ENCODE measurements around the gene GRID1. TPM values are rescaled to one million over a fixed set of nuclear protein-coding genes. Genes with fewer than 3 reads are reported as not detected.

GRID1 gene
- total RNA-seq, 1 experiment from 2014 or later, result 0.37 TPM

DNA sequence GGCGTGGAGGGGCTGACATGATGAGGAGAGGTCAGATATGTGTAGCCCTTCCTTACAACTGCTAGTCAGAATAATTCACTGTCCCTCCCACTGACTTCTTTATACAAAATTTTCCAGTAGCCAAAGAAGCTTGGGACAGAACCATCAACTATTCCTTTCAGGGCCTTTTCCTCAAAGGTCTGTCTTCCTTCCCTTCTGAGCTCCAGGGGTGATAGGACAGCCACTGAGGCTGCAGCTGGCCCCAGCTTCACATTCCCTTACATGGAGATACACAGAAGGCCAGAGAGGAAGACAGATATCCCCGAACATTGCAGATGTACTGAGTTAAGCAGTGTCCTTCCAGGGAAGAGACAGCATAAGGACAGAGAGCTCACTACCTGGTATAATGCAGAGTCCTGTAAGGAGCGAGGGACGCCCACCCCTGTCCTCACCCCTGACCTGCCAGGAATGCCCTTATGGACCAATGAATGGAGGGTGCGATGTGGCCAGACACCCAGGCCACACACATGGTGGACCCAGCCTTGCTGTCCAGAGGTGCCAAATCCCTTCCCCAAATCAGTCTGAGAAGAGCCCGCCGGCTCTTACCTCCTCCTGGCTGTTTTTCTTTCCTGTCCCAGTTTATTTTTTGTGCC, 754.7 kb downstream of the GRID1 start:
- ChIA-PET CTCF (no interaction called here), POLR2A (interaction anchor here (1.4 kb wide), 1 partner anchor 43 kb away, joined by 3 read pairs; no protein-coding TSS in a partner anchor)
- Mint-ChIP-seq H3K4me1 (no peaks in the 10 kb centered on the region), H3K27me3 (ENCODE audit: low read depth) (no peaks in the 10 kb centered on the region), H3K36me3 (no peaks in the 10 kb centered on the region), H3K27ac (no peak overlapping the region), H3K4me3 (no peak overlapping the region), H3K9me3 (no peaks in the 10 kb centered on the region; the same call in 1 of the 2 replicates)
- no peak for DNase-seq (ENCODE audit: low spot score)
- no peak for ATAC-seq
- no peak for TF ChIP-seq JUN (CRISPR knock-in tag; IDR thresholded peaks at IDR 0.05)
- TF ChIP-seq, protein P1, sequence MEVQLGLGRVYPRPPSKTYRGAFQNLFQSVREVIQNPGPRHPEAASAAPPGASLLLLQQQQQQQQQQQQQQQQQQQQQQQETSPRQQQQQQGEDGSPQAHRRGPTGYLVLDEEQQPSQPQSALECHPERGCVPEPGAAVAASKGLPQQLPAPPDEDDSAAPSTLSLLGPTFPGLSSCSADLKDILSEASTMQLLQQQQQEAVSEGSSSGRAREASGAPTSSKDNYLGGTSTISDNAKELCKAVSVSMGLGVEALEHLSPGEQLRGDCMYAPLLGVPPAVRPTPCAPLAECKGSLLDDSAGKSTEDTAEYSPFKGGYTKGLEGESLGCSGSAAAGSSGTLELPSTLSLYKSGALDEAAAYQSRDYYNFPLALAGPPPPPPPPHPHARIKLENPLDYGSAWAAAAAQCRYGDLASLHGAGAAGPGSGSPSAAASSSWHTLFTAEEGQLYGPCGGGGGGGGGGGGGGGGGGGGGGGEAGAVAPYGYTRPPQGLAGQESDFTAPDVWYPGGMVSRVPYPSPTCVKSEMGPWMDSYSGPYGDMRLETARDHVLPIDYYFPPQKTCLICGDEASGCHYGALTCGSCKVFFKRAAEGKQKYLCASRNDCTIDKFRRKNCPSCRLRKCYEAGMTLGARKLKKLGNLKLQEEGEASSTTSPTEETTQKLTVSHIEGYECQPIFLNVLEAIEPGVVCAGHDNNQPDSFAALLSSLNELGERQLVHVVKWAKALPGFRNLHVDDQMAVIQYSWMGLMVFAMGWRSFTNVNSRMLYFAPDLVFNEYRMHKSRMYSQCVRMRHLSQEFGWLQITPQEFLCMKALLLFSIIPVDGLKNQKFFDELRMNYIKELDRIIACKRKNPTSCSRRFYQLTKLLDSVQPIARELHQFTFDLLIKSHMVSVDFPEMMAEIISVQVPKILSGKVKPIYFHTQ (CRISPR knock-in tag; IDR thresholded peaks at IDR 0.05), result no peak
- TF ChIP-seq SP1 (CRISPR knock-in tag; conservative IDR thresholded peaks at IDR 0.05), result no peak
- no peak for TF ChIP-seq ZNF423 (CRISPR knock-in tag; IDR thresholded peaks at IDR 0.05)
- TF ChIP-seq, protein P2, sequence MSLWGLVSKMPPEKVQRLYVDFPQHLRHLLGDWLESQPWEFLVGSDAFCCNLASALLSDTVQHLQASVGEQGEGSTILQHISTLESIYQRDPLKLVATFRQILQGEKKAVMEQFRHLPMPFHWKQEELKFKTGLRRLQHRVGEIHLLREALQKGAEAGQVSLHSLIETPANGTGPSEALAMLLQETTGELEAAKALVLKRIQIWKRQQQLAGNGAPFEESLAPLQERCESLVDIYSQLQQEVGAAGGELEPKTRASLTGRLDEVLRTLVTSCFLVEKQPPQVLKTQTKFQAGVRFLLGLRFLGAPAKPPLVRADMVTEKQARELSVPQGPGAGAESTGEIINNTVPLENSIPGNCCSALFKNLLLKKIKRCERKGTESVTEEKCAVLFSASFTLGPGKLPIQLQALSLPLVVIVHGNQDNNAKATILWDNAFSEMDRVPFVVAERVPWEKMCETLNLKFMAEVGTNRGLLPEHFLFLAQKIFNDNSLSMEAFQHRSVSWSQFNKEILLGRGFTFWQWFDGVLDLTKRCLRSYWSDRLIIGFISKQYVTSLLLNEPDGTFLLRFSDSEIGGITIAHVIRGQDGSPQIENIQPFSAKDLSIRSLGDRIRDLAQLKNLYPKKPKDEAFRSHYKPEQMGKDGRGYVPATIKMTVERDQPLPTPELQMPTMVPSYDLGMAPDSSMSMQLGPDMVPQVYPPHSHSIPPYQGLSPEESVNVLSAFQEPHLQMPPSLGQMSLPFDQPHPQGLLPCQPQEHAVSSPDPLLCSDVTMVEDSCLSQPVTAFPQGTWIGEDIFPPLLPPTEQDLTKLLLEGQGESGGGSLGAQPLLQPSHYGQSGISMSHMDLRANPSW (CRISPR knock-in tag; conservative IDR thresholded peaks at IDR 0.05; ENCODE audit: low read depth), result no peak
- TF ChIP-seq, protein P3, sequence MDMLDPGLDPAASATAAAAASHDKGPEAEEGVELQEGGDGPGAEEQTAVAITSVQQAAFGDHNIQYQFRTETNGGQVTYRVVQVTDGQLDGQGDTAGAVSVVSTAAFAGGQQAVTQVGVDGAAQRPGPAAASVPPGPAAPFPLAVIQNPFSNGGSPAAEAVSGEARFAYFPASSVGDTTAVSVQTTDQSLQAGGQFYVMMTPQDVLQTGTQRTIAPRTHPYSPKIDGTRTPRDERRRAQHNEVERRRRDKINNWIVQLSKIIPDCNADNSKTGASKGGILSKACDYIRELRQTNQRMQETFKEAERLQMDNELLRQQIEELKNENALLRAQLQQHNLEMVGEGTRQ (CRISPR knock-in tag; IDR thresholded peaks at IDR 0.05), result no peak
- no peak for TF ChIP-seq FOXP1 (CRISPR knock-in tag; IDR thresholded peaks at IDR 0.05; ENCODE audit: borderline replicate concordance)
- no peak for TF ChIP-seq SMAD3 (CRISPR knock-in tag; IDR thresholded peaks at IDR 0.05; ENCODE audit: borderline replicate concordance)
- no peak for TF ChIP-seq CBFB (CRISPR knock-in tag; IDR thresholded peaks at IDR 0.05; ENCODE audit: low read depth)
- TF ChIP-seq, protein P4, sequence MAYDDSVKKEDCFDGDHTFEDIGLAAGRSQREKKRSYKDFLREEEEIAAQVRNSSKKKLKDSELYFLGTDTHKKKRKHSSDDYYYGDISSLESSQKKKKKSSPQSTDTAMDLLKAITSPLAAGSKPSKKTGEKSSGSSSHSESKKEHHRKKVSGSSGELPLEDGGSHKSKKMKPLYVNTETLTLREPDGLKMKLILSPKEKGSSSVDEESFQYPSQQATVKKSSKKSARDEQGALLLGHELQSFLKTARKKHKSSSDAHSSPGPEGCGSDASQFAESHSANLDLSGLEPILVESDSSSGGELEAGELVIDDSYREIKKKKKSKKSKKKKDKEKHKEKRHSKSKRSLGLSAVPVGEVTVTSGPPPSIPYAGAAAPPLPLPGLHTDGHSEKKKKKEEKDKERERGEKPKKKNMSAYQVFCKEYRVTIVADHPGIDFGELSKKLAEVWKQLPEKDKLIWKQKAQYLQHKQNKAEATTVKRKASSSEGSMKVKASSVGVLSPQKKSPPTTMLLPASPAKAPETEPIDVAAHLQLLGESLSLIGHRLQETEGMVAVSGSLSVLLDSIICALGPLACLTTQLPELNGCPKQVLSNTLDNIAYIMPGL (CRISPR knock-in tag; IDR thresholded peaks at IDR 0.05), result no peak
- no peak for TF ChIP-seq ESRRA (CRISPR knock-in tag; IDR thresholded peaks at IDR 0.05; ENCODE audit: borderline replicate concordance)
- TF ChIP-seq PRRX2 (CRISPR knock-in tag; IDR thresholded peaks at IDR 0.05), result no peak
- TF ChIP-seq, protein P5, sequence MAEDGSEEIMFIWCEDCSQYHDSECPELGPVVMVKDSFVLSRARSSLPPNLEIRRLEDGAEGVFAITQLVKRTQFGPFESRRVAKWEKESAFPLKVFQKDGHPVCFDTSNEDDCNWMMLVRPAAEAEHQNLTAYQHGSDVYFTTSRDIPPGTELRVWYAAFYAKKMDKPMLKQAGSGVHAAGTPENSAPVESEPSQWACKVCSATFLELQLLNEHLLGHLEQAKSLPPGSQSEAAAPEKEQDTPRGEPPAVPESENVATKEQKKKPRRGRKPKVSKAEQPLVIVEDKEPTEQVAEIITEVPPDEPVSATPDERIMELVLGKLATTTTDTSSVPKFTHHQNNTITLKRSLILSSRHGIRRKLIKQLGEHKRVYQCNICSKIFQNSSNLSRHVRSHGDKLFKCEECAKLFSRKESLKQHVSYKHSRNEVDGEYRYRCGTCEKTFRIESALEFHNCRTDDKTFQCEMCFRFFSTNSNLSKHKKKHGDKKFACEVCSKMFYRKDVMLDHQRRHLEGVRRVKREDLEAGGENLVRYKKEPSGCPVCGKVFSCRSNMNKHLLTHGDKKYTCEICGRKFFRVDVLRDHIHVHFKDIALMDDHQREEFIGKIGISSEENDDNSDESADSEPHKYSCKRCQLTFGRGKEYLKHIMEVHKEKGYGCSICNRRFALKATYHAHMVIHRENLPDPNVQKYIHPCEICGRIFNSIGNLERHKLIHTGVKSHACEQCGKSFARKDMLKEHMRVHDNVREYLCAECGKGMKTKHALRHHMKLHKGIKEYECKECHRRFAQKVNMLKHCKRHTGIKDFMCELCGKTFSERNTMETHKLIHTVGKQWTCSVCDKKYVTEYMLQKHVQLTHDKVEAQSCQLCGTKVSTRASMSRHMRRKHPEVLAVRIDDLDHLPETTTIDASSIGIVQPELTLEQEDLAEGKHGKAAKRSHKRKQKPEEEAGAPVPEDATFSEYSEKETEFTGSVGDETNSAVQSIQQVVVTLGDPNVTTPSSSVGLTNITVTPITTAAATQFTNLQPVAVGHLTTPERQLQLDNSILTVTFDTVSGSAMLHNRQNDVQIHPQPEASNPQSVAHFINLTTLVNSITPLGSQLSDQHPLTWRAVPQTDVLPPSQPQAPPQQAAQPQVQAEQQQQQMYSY (CRISPR knock-in tag; IDR thresholded peaks at IDR 0.05), result no peak
- TF ChIP-seq ZNF317 (CRISPR knock-in tag; IDR thresholded peaks at IDR 0.05; ENCODE audit: borderline replicate concordance, low read depth), result no peak
- TF ChIP-seq, protein P6, sequence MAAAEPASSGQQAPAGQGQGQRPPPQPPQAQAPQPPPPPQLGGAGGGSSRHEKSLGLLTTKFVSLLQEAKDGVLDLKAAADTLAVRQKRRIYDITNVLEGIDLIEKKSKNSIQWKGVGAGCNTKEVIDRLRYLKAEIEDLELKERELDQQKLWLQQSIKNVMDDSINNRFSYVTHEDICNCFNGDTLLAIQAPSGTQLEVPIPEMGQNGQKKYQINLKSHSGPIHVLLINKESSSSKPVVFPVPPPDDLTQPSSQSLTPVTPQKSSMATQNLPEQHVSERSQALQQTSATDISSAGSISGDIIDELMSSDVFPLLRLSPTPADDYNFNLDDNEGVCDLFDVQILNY (CRISPR knock-in tag; IDR thresholded peaks at IDR 0.05), result no peak
- TF ChIP-seq NFATC4 (CRISPR knock-in tag; IDR thresholded peaks at IDR 0.05), result no peak
- no peak for TF ChIP-seq IRF2 (CRISPR knock-in tag; IDR thresholded peaks at IDR 0.05; ENCODE audit: borderline replicate concordance, low read depth)
- TF ChIP-seq, protein P7, sequence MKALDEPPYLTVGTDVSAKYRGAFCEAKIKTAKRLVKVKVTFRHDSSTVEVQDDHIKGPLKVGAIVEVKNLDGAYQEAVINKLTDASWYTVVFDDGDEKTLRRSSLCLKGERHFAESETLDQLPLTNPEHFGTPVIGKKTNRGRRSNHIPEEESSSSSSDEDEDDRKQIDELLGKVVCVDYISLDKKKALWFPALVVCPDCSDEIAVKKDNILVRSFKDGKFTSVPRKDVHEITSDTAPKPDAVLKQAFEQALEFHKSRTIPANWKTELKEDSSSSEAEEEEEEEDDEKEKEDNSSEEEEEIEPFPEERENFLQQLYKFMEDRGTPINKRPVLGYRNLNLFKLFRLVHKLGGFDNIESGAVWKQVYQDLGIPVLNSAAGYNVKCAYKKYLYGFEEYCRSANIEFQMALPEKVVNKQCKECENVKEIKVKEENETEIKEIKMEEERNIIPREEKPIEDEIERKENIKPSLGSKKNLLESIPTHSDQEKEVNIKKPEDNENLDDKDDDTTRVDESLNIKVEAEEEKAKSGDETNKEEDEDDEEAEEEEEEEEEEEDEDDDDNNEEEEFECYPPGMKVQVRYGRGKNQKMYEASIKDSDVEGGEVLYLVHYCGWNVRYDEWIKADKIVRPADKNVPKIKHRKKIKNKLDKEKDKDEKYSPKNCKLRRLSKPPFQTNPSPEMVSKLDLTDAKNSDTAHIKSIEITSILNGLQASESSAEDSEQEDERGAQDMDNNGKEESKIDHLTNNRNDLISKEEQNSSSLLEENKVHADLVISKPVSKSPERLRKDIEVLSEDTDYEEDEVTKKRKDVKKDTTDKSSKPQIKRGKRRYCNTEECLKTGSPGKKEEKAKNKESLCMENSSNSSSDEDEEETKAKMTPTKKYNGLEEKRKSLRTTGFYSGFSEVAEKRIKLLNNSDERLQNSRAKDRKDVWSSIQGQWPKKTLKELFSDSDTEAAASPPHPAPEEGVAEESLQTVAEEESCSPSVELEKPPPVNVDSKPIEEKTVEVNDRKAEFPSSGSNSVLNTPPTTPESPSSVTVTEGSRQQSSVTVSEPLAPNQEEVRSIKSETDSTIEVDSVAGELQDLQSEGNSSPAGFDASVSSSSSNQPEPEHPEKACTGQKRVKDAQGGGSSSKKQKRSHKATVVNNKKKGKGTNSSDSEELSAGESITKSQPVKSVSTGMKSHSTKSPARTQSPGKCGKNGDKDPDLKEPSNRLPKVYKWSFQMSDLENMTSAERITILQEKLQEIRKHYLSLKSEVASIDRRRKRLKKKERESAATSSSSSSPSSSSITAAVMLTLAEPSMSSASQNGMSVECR (CRISPR knock-in tag; IDR thresholded peaks at IDR 0.05; ENCODE audit: borderline replicate concordance), result no peak

Measured in WTC11 (cell line).